Thyroid gland (tissue), 4 donors: ENCODE data around the gene OXTR. TPM values are rescaled to one million over a fixed set of nuclear protein-coding genes. Genes with fewer than 3 reads are reported as not detected.

ENCODE experiments used
- DNase-seq, 2 donors: peaks; one replicate each; pipeline ENCODE4 v3.0.0-alpha.2; 2019
- H3K27ac ChIP-seq, 3 donors: fragments of 200-600 bp; sonication (generic); 1 replicate in 2 of 3; 2 replicates in 1 of 3; pipeline ENCODE4 v1.5.1; 2016 to 2019; ENCODE audit warnings: mild to moderate bottlenecking in 1 of 3, moderate library complexity in 1 of 3
- H3K27me3 ChIP-seq: fragments of 200-600 bp; sonication (generic); one replicate; pipeline ENCODE4 v1.5.1; 2019
- H3K36me3 ChIP-seq, 2 donors: fragments of 200-600 bp; sonication (generic); one replicate each; pipeline ENCODE4 v1.5.1; 2016 to 2019
- H3K4me1 ChIP-seq, 2 donors: fragments of 200-600 bp; sonication (generic); one replicate each; pipeline ENCODE4 v1.5.1; 2017 to 2019
- H3K4me3 ChIP-seq, 3 donors: fragments of 200-600 bp; sonication (generic); replicated peaks in 1 of 3; 1 replicate in 2 of 3; 2 replicates in 1 of 3; pipeline ENCODE4 v1.5.1; 2016; ENCODE audit warnings: mild to moderate bottlenecking in 1 of 3
- H3K9me3 ChIP-seq: fragments of 200-600 bp; sonication (generic); one replicate; pipeline ENCODE4 v1.5.1; 2017
- POLR2A ChIP-seq, 2 donors: fragments of 450-650 bp; IDR thresholded peaks; one replicate each; pipeline ENCODE4 v1.6.1; 2017; ENCODE audit warnings: antibody characterized with exemption in 2 of 2, mild to moderate bottlenecking in 2 of 2, moderate library complexity in 1 of 2
- WGBS, 2 donors: methylation state at CpG; one replicate each; pipeline ENCODE4 v1.1.5; 2017; 5-methylcytosine and 5-hydroxymethylcytosine counted together
- intact Hi-C: fragments of 100-400 bp; cut with DNase I; formaldehyde crosslinking; loops from one replicate; pipeline ENCODE4 v1.15.1; 2023
- total RNA-seq, 4 donors: library from RNA; depleted of rRNA; stranded (reverse); fragments of >200 nt; gene quantifications; one replicate each; pipeline ENCODE4 v1.2.3, GENCODE V29; 2016
- TF ChIP-seq, protein P1 (sequence below), 6 experiments: fragments of 200-600 bp in 3 of 6; fragments of 450-650 bp in 3 of 6; sonication (generic) in 3 of 6; IDR thresholded peaks; one replicate each; pipeline ENCODE4 v1.5.1; 2016 to 2019; ENCODE audit warnings: antibody characterized with exemption in 6 of 6, mild to moderate bottlenecking in 2 of 6, inconsistent platforms in 1 of 6, moderate library complexity in 1 of 6

Gene OXTR
- total RNA-seq, 4 donors from 2014 or later, result 0.13 to 0.56 (median 0.39) TPM

DNA sequence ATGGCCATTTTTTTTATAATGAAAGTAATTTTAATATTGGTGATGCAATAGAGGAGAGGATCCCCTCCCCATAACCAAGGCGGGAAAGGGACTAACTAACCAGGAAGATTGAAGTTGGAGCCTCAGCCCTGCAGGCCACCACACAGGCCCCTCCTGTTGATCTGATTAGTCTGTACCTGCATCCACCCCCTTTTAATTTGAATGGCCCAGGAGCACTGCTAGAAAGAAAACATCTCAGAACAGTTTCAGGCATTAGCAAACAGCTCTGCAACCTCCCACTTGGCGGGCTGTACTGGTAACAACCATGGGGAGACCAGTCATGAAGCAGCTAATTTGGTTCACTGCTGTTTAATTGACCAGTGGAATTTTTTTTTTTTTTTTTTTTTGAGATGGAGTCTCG lies 25.5 kb downstream of the OXTR start:
- Histone ChIP-seq H3K27me3 (no peaks in the 10 kb centered on the region), H3K4me3 (no peak overlapping the region), H3K4me1 (no peaks in the 10 kb centered on the region), H3K27ac (no peak overlapping the region), H3K36me3 (no peaks in the 10 kb centered on the region), H3K9me3 (no peaks in the 10 kb centered on the region)
- WGBS, 2 donors, result 81 to 87% methylated on average over 3 of the region's 3 CpGs
- TF ChIP-seq, protein P1, sequence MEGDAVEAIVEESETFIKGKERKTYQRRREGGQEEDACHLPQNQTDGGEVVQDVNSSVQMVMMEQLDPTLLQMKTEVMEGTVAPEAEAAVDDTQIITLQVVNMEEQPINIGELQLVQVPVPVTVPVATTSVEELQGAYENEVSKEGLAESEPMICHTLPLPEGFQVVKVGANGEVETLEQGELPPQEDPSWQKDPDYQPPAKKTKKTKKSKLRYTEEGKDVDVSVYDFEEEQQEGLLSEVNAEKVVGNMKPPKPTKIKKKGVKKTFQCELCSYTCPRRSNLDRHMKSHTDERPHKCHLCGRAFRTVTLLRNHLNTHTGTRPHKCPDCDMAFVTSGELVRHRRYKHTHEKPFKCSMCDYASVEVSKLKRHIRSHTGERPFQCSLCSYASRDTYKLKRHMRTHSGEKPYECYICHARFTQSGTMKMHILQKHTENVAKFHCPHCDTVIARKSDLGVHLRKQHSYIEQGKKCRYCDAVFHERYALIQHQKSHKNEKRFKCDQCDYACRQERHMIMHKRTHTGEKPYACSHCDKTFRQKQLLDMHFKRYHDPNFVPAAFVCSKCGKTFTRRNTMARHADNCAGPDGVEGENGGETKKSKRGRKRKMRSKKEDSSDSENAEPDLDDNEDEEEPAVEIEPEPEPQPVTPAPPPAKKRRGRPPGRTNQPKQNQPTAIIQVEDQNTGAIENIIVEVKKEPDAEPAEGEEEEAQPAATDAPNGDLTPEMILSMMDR (IDR thresholded peaks at IDR 0.05), result no peak
- TF ChIP-seq POLR2A (IDR thresholded peaks at IDR 0.05), result no peak
- no peak for DNase-seq
- intact Hi-C loops, result no loop called here

DNA sequence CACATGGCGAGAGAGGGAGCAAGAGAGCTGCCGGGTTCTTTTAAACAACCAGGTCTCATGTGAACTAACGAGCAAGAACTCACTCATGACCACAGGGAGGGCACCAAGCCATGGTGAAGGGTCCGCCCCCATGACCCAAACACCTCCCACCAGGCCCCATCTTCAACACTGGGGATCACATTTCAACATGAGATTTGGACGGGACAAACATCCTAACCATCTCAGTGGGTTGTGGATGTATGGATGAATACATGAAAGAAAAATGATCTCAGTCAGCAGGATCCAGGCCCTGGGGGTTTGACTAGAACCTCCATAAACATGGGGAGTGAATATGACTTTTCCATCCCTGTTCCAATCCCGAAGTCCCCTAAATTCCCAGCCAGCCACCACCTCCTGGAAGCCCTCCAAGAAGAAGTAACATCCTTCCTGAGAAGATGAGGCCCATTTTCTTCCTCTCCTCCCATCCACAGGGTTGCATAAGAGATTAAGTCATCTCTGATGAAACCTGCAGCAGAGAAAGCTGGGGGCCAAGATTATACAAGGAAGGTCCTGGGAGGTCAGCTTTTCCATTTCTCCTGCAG lies 26.3 kb downstream of the OXTR start:
- no peak for DNase-seq
- no peaks in the 10 kb centered on the region for H3K27me3 ChIP-seq
- H3K4me1 ChIP-seq, result no peaks in the 10 kb centered on the region
- no peak overlapping the region for H3K27ac ChIP-seq
- H3K9me3 ChIP-seq, result no peaks in the 10 kb centered on the region
- WGBS, 2 donors, result 66 to 78% methylated on average over 6 of the region's 6 CpGs
- no peak for TF ChIP-seq POLR2A (IDR thresholded peaks at IDR 0.05)
- TF ChIP-seq, protein P1 (IDR thresholded peaks at IDR 0.05), result no peak
- no peaks in the 10 kb centered on the region for H3K36me3 ChIP-seq
- H3K4me3 ChIP-seq, result no peak overlapping the region
- intact Hi-C loops, result no loop called here

DNA sequence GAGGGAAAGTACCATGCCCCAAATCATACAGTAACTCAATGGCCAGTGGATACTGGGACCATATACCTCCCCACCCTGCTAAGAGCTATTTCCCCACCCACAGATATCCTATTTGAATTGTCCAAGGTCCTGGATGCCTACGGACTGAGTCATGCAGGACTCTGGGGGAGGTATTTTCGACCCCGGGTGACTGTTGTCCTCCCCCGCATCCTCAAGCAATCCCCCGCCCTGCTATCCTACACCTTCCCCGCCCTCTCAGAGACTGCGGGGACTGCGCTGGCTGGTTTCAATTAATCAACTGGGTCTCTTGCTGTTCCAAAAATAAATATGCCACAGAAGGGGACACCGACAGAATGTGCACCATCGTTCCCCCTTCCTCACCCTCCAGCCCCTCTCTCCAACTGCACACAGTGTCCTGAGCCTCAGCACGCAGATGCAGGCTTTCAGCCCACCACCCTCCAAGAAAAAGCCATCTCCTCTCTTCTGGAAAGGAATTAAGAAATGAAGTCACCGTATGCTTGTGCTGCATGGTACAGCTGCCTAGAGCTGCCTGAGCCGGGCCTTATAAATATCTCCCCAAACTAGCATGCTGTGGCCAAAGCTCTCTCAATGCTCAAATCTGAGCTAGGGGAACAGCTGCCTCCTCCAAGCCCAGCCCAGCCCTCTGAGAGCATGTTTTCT lies 27.7 kb downstream of the OXTR start:
- no peaks in the 10 kb centered on the region for H3K4me1 ChIP-seq
- no peaks in the 10 kb centered on the region for H3K27me3 ChIP-seq
- intact Hi-C loops, result no loop called here
- no peak overlapping the region for H3K4me3 ChIP-seq
- H3K27ac ChIP-seq, result no peak overlapping the region
- TF ChIP-seq, protein P1 (IDR thresholded peaks at IDR 0.05), result no peak
- TF ChIP-seq POLR2A (IDR thresholded peaks at IDR 0.05), result no peak
- 12 to 17% methylated on average over 11 to 13 of the region's 13 CpGs for WGBS, 2 donors
- no peaks in the 10 kb centered on the region for H3K36me3 ChIP-seq
- no peak for DNase-seq
- H3K9me3 ChIP-seq, result no peaks in the 10 kb centered on the region

DNA sequence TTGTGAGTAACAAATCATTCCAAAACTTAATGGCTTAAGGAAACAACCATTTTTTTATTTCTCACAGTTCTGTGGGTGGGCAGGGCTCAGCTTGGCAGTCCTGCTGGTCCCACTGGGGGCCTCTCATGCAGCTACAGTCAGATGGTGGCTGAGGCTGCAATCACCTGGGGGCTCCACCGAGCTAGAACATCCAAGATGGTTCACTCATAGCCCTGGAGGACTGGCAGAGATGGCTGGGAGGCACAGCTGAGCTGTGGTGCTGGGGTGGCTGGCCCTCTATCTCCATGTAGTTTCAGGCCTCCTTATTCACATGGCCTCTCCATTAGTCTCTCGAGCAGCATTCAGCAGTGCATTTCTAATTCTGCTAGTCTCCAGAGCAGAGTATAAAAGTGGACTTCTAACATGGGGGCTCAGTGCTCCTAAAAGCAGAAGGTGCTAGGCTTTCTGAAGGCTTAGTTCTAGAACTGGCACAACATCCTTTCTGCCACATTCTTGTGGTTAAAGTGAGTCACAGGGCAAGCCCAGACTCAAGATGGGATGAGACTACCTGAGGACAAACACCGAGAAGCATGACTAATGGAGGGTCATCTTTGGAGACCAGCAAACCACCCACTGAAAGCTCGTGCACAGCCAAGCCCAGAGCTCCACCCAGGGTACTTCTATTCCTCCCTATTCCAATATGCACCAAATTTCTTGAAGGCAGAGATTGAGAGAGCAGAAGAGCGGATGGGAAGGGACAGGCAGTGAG lies 29.5 kb downstream of the OXTR start:
- no peaks in the 10 kb centered on the region for H3K4me1 ChIP-seq
- no peaks in the 10 kb centered on the region for H3K36me3 ChIP-seq
- no peaks in the 10 kb centered on the region for H3K27me3 ChIP-seq
- no peak overlapping the region for H3K27ac ChIP-seq
- H3K9me3 ChIP-seq, result no peaks in the 10 kb centered on the region
- WGBS, 2 donors, result 82 to 85% methylated on average over 5 of the region's 5 CpGs
- no peak overlapping the region for H3K4me3 ChIP-seq
- TF ChIP-seq, protein P1 (IDR thresholded peaks at IDR 0.05), result no peak
- DNase-seq, result no peak
- intact Hi-C loops, result no loop called here

DNA sequence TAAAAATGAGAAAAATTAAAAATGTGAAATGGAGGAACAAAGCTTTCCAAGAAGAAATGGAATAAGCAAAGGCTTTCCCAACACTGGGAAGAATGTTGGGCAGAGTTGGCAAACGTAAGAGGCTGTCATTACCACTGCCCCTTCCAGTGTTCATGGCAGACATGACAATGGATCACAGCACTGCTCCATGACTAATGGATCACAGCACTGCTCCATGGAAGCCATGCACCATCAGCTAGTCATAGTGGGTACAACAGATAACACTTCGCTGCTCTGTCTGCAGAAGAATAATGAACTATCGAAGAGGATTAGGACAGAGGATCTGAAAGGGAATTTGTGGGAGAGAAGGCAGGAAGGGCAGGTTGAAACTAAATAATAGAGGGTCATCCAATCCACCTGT lies 30.8 kb downstream of the OXTR start:
- Histone ChIP-seq H3K9me3 (no peaks in the 10 kb centered on the region), H3K27ac (no peak overlapping the region), H3K4me1 (no peaks in the 10 kb centered on the region), H3K27me3 (no peaks in the 10 kb centered on the region), H3K4me3 (no peak overlapping the region), H3K36me3 (no peaks in the 10 kb centered on the region)
- DNase-seq, result no peak
- intact Hi-C loops, result no loop called here
- TF ChIP-seq POLR2A (IDR thresholded peaks at IDR 0.05), result no peak
- TF ChIP-seq, protein P1 (IDR thresholded peaks at IDR 0.05), result no peak
- 79% methylated on average over 3 of the region's 3 CpGs for WGBS, 2 donors
